HG03064 (cell line): ENCODE data around the gene CDK13.
"Not testable (repeated sequence)": the region's sequence is repeated elsewhere in the genome, so short reads cannot be mapped to it uniquely, and the experiment has no call there.

Experiments
- ATAC-seq: cut with Tn5 transposase; IDR thresholded peaks from one replicate; pipeline ENCODE4 v1.9.1; 2021; ENCODE audit warnings: low read depth; ENCODE audit not compliant: unreplicated experiment

The CDK13 gene

DNA sequence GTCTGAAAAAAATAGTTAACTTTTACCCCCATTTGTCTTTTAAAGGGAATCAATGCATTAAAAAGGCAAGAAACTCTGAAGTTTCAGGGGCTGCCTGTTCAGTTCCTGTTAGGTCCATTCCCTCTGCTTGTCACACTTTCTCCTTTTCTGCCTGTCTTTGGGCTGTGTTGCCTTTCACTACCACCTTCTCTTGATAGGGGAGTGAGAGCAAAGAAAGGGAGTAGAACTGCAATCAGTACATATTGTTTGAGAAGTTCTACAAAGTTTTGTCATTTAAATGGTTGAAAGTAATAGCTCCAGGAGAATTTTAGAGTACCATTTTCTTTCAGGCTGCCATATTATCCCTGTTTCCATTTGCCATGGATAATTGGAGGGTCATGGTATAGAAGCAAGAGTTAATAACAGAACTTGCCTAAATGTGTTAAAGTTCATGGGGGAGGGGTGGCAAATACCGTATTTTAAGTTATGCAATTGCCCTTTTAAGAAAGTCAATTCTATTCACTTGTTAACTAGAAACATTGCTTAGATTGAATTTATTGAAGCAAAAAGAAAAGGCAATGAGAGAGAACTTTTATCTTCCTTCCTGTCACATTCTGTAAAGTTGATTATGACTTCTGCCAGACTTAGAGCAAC lies 145.8 kb downstream of the CDK13 start:
- no peak for ATAC-seq

DNA sequence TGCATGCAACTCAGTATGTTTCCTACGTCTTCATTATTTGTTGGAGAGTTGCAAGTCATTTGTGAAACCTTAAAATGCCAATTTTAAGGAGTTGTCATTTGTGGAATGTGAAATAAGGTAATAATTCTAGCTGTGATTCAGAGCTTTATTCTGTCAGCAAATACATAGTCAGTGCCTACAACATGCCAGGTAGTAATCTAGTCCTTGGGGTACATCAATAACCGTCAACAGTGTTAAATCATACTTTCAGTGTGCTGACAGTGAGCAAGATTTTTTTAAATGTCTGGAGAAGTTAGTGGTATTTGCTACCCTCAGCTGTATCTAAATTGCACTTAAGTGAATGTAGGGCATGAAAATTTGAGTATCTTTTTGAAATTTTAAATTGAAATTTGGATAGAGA lies 147.7 kb downstream of the CDK13 start:
- ATAC-seq = no peak

DNA sequence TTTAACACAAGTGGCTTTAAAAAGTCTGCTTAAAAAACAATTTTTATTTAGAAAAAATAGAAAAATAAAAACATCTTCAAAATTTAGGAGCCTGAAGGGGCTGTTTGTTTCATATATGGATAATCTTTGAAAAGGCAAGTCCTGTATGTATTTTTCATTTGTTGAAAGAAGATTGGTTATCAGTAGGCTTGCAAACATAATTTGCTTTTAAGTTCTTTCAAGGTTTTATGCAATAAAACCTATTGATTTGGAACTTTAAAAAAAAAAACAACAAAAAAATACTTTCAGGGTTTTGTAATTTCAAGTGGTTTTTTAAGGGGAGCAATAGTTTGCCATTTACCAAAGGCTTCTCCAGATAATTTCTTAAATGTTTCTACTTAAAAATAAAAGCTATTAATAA lies 148.8 kb downstream of the CDK13 start:
- ATAC-seq = no peak

DNA sequence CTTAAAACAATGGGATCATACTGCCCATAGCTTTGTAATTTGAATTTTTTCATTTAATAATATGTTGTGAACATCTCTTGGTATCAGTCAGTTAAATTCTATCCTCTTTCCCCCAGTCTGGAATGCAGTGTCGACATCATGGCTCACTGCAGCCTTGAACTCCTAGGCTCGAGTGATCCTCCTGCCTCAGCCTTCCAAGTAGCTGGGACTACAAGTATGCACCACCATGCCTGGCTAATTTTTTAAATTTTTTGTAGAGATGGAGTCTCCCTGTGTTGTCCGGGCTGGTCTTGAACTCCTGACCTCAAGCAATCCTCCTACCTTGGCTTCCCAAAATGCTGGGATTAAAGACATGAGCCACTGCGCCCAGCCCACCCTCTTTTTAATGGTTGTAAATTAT lies 149.8 kb downstream of the CDK13 start:
- ATAC-seq = no peak

DNA sequence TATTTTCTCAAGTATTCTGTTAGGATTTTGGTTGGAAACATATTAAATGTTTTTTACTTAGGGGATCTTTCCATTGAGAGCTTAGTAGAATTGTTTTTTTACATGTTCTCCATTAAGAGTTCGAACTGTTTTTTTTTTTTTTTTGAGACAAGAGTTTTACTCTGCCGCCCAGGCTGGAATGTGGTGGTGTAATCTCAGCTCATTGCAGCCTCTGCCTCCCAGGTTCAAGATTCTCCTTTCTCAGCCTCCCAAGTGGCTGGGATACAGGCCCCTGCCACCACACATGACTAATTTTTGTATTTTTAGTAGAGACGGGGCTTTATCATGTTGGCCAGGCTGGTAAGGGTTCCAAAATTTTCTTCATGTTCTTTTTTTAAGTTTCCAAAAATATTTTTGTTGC lies 151.1 kb downstream of the CDK13 start:
- ATAC-seq = no peak

DNA sequence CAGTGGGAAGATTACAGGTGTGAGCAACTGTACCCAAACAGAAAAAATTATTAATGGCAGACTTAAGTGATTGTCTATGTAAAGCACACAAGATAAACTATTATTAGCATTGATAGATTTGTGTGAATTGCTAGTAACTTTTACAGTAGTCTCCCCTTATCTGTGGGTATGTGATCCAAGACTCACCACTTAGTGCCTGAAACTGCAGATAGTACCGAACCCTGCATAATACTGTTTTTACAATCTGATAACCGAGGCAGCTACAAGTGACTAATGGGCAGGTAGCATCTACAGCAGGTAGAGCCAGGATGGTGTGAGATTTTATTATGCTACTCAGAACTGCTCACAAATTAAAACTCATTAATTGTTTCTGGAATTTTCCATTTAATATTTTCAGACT lies 152.8 kb downstream of the CDK13 start:
- ATAC-seq = no peak

DNA sequence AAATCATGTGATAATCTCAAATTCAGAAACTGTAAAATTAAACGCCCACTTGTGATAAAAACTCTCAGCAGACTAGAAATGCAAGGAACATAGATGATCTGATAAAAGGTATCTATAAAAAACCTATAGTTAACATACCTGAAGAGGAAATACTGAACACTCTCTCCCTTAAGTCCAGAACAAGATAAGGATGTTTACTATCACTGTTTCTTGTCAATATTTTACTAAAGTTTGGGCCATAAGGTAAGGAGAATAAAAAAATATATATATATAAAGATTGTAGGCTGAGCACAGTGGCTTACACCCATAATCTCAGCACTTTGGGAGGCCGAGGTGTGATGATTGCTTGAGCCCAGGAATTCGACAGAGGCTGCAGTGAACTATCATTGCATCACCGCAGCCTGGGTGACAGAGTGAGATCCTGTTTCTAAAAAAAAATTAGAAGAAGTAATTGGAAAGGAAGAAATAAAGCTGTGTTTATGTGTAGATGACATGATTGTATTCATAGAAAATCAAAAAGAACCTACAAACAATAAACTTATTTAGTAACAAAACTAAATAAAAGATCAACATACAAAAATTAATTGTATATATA lies 155.9 kb downstream of the CDK13 start:
- no peak for ATAC-seq

DNA sequence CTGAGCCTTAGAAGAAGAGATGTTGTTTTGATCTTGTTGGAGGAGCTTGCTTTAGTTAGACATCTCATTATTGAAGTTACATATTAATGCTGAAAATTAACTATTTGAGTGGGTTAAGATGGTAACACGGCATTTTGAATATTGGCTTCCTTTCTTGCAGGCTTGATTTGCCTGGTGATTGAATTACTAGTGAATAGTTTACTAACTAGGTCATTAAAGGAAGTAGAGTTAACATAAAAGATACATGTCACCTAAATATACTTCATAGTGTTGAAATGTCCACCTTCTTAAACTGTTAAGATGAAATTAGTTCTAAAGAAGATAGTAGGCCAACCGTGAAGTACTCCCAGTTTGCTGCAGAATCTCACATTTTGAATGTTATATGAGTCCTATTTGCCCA lies 165.9 kb downstream of the CDK13 start:
- no peak for ATAC-seq

DNA sequence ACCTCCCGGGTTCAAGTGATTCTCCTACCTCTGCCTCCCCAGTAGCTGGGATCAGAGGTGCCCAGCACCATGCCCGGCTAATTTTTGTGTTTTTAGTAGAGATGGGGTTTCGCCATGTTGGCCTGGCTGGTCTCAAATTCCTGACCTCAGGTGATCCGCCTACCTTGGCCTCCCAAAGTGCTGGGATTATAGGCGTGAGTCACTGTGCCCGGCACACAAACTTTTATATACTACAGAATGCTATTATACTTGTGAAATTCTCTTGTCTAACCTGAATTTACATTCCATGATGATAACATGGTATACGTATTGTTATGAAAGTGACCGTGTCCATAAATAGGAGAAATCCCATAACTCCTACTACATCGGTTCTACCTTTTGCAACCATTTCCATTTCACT lies 167.1 kb downstream of the CDK13 start:
- ATAC-seq = not testable (repeated sequence)

DNA sequence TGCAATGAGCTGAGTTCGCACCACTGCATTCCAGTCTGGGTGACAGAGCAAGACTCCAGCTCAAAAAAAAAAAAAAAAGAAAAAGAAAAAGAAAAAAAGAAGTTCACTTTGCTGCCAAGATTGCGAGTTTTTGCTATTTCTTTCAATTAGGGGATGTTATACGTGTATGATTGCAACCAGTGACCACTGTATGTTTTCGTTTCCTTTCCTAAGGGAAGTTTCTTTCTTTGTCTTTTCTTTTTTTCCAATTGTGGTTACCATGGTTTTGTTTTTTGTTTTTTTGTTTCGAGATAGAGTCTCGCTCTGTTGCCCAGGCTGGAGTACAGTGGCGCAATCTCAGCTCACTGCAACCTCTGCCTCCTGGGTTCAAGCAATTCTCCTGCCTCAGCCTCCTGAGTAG lies 168.1 kb downstream of the CDK13 start:
- ATAC-seq = not testable (repeated sequence)

DNA sequence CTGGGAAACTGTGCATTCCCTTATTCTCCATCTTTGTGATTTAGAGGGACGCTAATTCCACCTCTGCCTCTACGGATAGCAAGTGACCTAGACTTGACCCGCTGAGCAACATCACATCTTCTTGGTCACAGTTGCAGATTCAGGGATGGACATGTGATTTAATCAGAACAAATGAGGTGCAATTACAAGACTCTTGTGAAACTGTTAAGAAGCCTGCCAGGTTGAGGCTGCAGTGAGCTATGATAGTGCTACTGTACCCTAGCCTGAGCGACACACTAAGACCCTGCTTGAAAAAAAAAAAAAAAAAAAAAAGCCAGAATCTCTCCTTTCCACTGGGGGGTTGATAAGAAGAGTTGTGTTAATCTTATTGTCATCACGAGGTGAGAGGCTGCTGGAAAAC lies 170.0 kb downstream of the CDK13 start:
- no peak for ATAC-seq

DNA sequence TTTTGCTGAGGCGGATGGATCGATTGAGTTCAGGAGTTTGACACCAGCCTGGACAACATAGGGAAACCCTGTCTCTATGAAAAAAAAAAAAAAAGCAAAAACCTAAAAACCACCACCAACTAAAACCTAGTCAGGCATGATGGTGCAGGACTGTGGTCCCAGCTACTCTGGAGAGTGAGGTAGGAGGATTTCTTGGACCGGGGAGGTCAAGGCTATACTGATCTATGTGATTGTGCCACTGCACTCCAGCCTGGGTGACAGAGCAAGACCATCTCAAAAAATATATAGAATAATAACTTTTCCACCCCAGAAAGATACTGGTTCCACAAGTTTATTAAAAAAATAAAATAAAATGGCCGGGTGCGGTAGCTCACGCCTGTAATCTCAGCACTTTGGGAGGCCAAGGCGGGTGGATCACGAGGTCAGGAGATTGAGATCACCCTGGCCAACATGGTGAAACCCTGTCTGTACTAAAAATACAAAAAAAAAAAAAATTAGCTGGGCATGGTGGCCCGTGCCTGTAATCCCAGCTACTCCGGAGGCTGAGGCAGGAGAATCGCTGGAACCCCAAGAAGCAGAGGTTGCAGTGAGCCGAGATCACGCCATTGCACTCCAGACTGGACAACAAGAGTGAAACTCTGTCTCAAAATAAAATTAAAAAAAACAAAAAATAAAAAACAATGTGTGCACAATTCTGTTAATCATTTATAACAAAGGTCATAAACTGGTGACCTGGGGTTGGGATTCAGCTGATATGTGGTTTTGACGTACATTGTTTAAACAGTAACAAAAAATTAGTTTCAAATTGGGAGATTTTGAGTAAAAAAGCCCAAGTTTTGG lies 172.3 kb downstream of the CDK13 start:
- ATAC-seq = not testable (repeated sequence)

DNA sequence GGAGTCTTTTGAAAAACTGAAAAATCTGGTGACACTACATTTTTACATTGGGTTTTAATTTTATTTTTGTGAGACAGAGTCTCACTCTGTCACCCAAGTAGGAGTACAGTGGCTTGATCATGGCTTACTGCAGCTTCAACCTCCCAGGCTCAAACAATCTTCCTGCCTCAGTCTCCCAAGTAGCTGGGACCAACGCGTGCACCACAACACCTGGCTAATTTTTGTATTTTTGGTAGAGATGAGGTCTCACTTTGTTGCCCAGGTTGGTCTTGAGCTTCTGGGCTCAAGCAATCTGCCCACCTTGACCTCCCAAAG lies 172.8 kb downstream of the CDK13 start:
- no peak for ATAC-seq

DNA sequence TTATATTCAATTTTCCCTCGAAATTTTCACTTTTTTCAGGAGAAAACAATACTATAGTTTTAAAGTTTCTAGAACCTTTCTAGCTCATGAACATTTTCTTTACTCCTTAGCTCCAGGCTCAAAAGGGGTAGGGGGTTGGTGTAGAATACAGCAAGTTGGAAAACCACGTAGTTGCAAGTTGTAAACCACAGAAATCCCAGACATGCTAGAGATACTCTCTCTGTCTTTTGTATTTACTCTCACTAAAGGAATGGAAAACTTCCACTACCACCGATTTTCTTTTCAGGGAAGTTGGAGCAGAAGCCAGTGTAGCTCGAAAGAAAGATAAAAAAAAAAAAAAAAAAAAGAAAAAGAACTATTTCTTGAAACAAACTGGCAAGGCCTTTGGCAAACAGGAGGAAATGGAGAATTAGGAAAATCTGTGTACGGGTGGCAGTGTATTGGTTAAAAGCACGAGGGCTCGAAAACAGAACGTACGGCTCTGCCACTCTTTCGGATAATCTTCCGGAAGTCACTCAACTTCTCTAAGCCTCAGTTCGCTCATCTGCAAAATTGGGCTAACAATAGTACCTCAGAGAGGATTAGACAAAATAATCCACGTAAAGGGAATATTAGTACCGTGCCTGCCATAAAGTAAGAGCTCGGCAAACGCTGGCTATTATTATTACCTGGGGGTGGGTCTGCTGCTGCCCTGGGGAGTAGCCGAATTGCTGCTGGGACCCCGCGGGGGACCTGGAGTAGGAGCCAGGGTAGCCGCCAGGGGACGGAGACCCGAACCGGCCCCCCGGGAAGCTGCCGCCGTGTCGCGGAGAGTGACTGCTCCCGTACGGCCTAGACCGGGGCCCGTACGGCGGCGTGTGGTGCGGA lies 183.7 kb downstream of the CDK13 start:
- peak; percentile 44 for ATAC-seq

DNA sequence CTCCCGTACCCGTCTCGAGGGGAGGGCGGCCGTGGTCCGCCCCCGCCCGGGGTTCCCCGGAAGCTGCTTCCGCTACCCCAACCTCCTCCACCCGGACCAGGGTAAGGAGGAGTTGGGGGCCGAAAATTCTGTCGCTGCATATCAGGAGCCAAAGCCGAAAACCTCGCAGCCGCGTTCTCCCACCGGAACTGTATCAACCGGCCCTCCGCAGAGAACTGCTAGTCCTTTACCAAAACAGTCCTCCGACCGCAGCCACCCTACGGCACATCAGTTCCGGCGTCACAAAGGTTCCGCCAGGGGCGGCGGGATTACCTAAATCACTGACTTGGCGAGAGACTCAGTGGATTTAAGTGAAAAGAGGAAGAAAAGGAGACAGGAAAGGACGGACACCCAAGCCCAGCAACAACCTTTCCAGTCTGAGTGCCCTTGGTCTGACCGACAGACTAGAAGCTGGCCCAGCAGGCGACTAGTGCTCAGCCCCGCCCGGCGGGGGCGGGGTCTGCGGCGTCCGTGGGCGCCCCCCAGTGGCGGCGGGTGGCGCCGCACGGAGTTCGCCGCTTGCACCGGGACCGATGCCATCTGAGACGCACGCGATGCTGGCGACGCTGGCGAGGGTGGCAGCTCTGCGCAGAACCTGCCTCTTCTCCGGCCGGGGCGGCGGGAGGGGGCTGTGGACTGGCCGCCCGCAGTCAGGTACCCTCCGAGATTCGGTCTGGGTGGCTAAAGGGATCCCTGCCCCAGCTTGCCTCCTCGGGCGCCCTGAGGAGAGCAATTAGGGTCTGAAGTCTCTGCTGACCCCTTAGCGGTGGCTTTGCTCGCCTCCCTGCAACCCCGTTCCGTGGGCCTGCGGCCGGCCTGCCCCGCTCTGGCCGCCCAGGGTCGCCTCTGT lies 184.6 kb downstream of the CDK13 start, which contains the start of the genes MPLKIP and SUGCT:
MPLKIP (minus strand) TSS at position 195 of the 889 bp plus-strand sequence; CDS start at position 140, 55 bp downstream.
SUGCT (plus strand) TSS at position 578 of the 889 bp plus-strand sequence.
- peak; percentile 94 for ATAC-seq

DNA sequence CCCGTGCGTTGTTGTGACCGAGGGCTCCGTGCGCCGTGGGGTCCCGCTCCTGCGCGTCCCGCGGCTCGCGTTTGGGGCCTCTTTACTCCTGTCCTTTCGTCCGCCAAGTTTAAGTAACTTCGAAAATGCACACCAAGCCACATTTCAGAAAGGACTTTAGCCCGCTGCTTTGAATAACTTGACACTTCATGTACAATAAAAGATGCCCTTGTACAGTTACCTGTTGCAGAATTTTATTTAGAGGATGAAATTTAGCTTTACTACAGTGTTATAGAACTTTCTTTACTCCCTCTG lies 185.2 kb downstream of the CDK13 start:
- ATAC-seq = no peak

DNA sequence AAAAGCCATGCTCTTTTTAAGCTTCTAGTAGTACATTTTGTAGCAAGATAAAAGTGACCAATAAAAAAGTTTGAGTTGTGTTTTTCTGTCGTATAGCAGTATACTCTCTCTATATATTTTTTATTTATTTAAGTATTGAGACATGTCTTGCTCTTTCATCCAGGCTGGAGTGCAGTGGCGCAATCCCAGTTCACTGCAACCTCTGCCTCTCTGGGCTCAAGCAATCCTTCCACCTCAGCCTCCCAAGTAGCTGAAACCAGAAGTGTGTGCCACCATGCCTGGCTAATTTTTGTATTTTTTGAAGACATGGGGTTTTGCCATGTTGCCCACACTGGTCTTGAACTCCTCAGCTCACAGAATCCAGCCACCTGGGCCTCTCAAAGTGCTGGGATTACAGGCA lies 187.5 kb downstream of the CDK13 start:
- ATAC-seq = no peak

DNA sequence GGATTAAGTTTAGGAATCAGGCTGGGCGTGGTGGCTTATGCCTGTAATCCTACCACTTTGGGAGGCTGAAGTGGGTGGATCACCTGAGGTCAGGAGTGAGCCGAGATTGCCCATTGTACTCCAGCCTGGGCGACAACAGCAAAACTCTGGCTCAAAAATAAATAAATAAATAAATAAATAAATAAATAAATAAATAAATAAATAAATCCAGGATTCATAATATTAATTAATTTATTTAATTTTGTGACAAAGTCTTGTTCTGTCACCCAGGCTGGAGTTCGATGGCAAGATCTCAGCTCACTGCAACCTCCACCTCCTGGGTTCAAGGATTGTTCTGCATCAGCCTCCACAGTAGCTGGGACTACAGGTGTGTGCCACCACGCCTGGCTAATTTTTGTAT lies 188.9 kb downstream of the CDK13 start:
- ATAC-seq = no peak

DNA sequence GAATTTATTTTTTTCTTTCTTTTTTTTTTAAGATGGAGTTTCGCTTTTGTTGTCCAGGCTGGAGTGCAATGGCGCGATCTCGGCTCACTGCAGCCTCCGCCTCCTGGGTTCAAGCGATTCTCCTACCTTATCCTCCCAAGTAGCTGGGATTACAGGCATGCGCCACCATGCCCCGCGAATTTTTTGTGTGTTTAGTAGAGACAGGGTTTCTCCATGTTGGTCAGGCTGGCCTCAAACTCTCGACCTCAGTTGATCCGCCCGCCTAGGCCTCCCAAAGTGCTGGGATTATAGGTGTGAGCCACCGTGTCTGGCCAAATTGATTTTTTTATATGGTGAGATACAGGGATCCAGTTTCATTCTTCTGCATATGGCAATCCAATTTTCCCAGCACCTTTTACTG lies 189.8 kb downstream of the CDK13 start:
- ATAC-seq = not testable (repeated sequence)

DNA sequence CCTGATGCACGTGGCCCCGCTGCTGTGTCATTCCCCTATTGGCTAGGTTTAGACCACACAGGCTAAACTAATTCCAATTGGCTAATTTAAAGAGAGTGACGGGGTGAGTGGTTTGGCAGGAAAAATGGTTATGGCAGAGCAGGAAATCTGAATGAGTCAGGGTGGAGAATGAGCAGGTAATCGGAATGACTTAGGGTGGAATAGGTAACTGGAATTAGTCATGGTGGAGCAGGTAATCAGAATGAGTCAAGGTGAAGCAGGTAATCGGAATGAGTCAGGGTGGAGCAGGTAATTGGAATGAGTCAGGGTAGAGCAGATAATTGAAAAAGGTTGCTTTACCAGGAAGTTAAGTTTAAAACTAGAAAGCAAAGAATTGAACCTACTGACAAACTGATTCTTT lies 191.9 kb downstream of the CDK13 start:
- not testable (repeated sequence) for ATAC-seq
